GM23338 (cell line): Measurements from ENCODE around the gene ADI1. TPM values are rescaled to one million over a fixed set of nuclear protein-coding genes. Genes with fewer than 3 reads are reported as not detected.

ENCODE experiments used
- ATAC-seq: fragments of 200-7000 bp; cut with Tn5 transposase; 3 replicates; pipeline ENCODE4 v1.9.1; 2020
- DNase-seq: peaks from one replicate; pipeline ENCODE4 v3.0.0-alpha.2; 2015; ENCODE audit warnings: low spot score
- H2AFZ ChIP-seq: fragments of 200-600 bp; sonication (generic); 2 replicates; pipeline ENCODE4 v1.8.0; 2016; ENCODE audit warnings: antibody characterized with exemption, mild to moderate bottlenecking, moderate library complexity
- H3F3A ChIP-seq: fragments of 200-600 bp; sonication (generic); replicated peaks from 2 replicates; pipeline ENCODE4 v1.8.0; 2017; ENCODE audit warnings: antibody characterized with exemption, mixed run types, low read depth
- H3K27ac ChIP-seq: fragments of 200-600 bp; sonication (generic); 2 replicates; pipeline ENCODE4 v1.6.1; 2016; ENCODE audit warnings: low read depth
- H3K27me3 ChIP-seq: fragments of 200-600 bp; sonication (generic); 2 replicates; pipeline ENCODE4 v1.8.0; 2016; ENCODE audit warnings: mild to moderate bottlenecking, mixed run types, moderate library complexity; ENCODE audit not compliant: insufficient read depth
- H3K36me3 ChIP-seq: fragments of 200-600 bp; sonication (generic); 2 replicates; pipeline ENCODE4 v1.8.0; 2016; ENCODE audit warnings: mild to moderate bottlenecking; ENCODE audit not compliant: insufficient read depth
- H3K4me1 ChIP-seq: fragments of 200-600 bp; sonication (generic); 2 replicates; pipeline ENCODE4 v1.8.0; 2016; ENCODE audit warnings: mild to moderate bottlenecking, moderate library complexity; ENCODE audit not compliant: insufficient read depth
- H3K4me2 ChIP-seq: fragments of 200-600 bp; sonication (generic); 2 replicates; pipeline ENCODE4 v1.7.1; 2017; ENCODE audit warnings: mixed run types
- H3K4me3 ChIP-seq: fragments of 200-600 bp; sonication (generic); 2 replicates; pipeline ENCODE4 v1.6.1; 2016; ENCODE audit warnings: mixed run types
- H3K79me2 ChIP-seq: fragments of 200-600 bp; sonication (generic); replicated peaks from 2 replicates; pipeline ENCODE4 v1.8.0; 2017; ENCODE audit warnings: mild to moderate bottlenecking; ENCODE audit not compliant: insufficient read depth
- H3K9me2 ChIP-seq: fragments of 200-600 bp; sonication (generic); 2 replicates; pipeline ENCODE4 v1.8.0; 2017; ENCODE audit not compliant: insufficient read depth
- H4K20me1 ChIP-seq: fragments of 200-600 bp; sonication (generic); replicated peaks from 2 replicates; pipeline ENCODE4 v1.8.0; 2017; ENCODE audit warnings: mild to moderate bottlenecking; ENCODE audit not compliant: insufficient read depth
- H3K27ac Mint-ChIP-seq: 2 replicates; pipeline ENCODE4 v1.8.0; 2020; ENCODE audit warnings: inconsistent platforms, mild to moderate bottlenecking, moderate library complexity, mixed read lengths
- H3K27me3 Mint-ChIP-seq: 3 replicates; pipeline ENCODE4 v1.8.0; 2022; ENCODE audit warnings: low read depth, mild to moderate bottlenecking, moderate library complexity, mixed read lengths, inconsistent platforms; ENCODE audit not compliant: insufficient read depth, poor library complexity
- H3K36me3 Mint-ChIP-seq: 3 replicates; pipeline ENCODE4 v1.8.0; 2021; ENCODE audit warnings: low read depth, mild to moderate bottlenecking, inconsistent platforms, moderate library complexity, mixed read lengths
- H3K4me1 Mint-ChIP-seq: 3 replicates; pipeline ENCODE4 v1.8.0; 2020; ENCODE audit warnings: mild to moderate bottlenecking, inconsistent platforms, mixed read lengths
- H3K4me3 Mint-ChIP-seq: 3 replicates; pipeline ENCODE4 v1.8.0; 2021; ENCODE audit warnings: moderate library complexity, mild to moderate bottlenecking, inconsistent platforms, mixed read lengths
- H3K9me3 Mint-ChIP-seq: 3 replicates; pipeline ENCODE4 v1.8.0; 2020; ENCODE audit warnings: moderate library complexity, mild to moderate bottlenecking, inconsistent platforms, mixed read lengths
- CTCF ChIP-seq, 2 experiments: fragments of 200-600 bp in 1 of 2; sonication (generic) in 1 of 2; conservative IDR thresholded peaks; 2 replicates each; pipeline versions ENCODE4 v1.5.1 to v1.6.1; 2016 to 2017; ENCODE audit warnings: antibody characterized with exemption in 2 of 2, low read depth in 2 of 2, mild to moderate bottlenecking in 2 of 2, moderate library complexity in 1 of 2
- ETS1 ChIP-seq: IDR thresholded peaks from 2 replicates; pipeline ENCODE4 v1.6.1; 2016; ENCODE audit warnings: antibody characterized with exemption
- EZH2 ChIP-seq: fragments of 200-600 bp; sonication (generic); IDR thresholded peaks from one replicate; pipeline ENCODE4 v1.8.0; 2017; ENCODE audit warnings: antibody characterized with exemption, mild to moderate bottlenecking, low read depth; ENCODE audit not compliant: unreplicated experiment
- REST ChIP-seq: IDR thresholded peaks from one replicate; pipeline ENCODE4 v1.6.1; 2018; ENCODE audit warnings: antibody characterized with exemption; ENCODE audit not compliant: unreplicated experiment
- ZNF114 ChIP-seq: fragments of 250-450 bp; sonication (Bioruptor Pico); IDR thresholded peaks from 2 replicates; pipeline ENCODE4 v1.5.0; 2020; ENCODE audit warnings: mild to moderate bottlenecking, moderate library complexity
- polyA plus RNA-seq: library from polyadenylated mRNA; unstranded; fragments of >200 nt; fragmentation: Nextera tagmentation; extraction: Ambion mirVana; gene quantifications from 2 replicates; pipeline ENCODE4 v1.2.1, GENCODE V29; 2016
- total RNA-seq: library from RNA; depleted of rRNA; stranded (reverse); fragments of >200 nt; shearing (Covaris generic); gene quantifications from 2 replicates; pipeline ENCODE4 v1.2.3, GENCODE V29; 2014

Gene ADI1
- total and polyA plus RNA-seq, 2 experiments from 2014 or later = 16.3 to 31.9 TPM

- Histone ChIP-seq H3K4me2 (no peak overlapping the region), H3K79me2 (0 out of 2 replicates have a peak, but pooled peaks cover 6% of the 10 kb centered on the region), H3K9me2 (no peaks in the 10 kb centered on the region), H3K4me1 (no peaks in the 10 kb centered on the region), H3K36me3 (no peaks in the 10 kb centered on the region; the same call in 1 of the 2 replicates), H3F3A (0 out of 2 replicates have a peak, but pooled peaks cover 8% of the 10 kb centered on the region), H2AFZ (no peak overlapping the region), H3K27me3 (no peaks in the 10 kb centered on the region), H3K27ac (no peak overlapping the region), H4K20me1 (peaks cover 2% of the 10 kb centered on the region), H3K4me3 (no peak overlapping the region)
- H3K4me1 Mint-ChIP-seq = peaks cover 11% of the 10 kb centered on the region; the same call in 1 of the 3 replicates
- H3K27ac Mint-ChIP-seq = peak overlapping the region; percentile 26; the same call in 1 of the 2 replicates
- peaks cover 3% of the 10 kb centered on the region; the same call in 1 of the 3 replicates for H3K9me3 Mint-ChIP-seq
- ATAC-seq (peak; percentile 98), DNase-seq (peak; percentile 83)
- peaks cover 42% of the 10 kb centered on the region for H3K36me3 Mint-ChIP-seq
- peaks cover 11% of the 10 kb centered on the region for H3K27me3 Mint-ChIP-seq
- peak; percentile 56 to 65 for TF ChIP-seq CTCF (conservative IDR thresholded peaks at IDR 0.05; ENCODE audit: low read depth in 2 of 2)
- TF ChIP-seq ZNF114 (CRISPR knock-in tag) = no peak
- no peak overlapping the region for H3K4me3 Mint-ChIP-seq
These were observed 17.6 kb upstream of the ADI1 start for GRCh38 chr2:3536682-3537632.

GRCh38 chr2:3535794-3536681 is 16.7 kb upstream of the ADI1 start:
- H4K20me1 ChIP-seq = no peaks in the 10 kb centered on the region; the same call in 1 of the 2 replicates
- H3K27ac Mint-ChIP-seq = peak overlapping the region; percentile 56
- peaks cover 33% of the 10 kb centered on the region for H3K36me3 Mint-ChIP-seq
- no peak overlapping the region for H3K4me3 Mint-ChIP-seq
- peaks cover 11% of the 10 kb centered on the region for H3K27me3 Mint-ChIP-seq
- H3K9me2 ChIP-seq = no peaks in the 10 kb centered on the region
- H3K27me3 ChIP-seq = no peaks in the 10 kb centered on the region
- H3K79me2 ChIP-seq = no peaks in the 10 kb centered on the region
- DNase-seq (no peak), ATAC-seq (peak; percentile 12; the same call in 2 of the 3 replicates)
- 0 out of 2 replicates have a peak, but pooled peaks cover 8% of the 10 kb centered on the region for H3F3A ChIP-seq
- peaks cover 3% of the 10 kb centered on the region; the same call in 1 of the 3 replicates for H3K9me3 Mint-ChIP-seq
- peaks cover 11% of the 10 kb centered on the region; the same call in 1 of the 3 replicates for H3K4me1 Mint-ChIP-seq
- 0 out of 2 replicates have a peak overlapping the region, but pooled peaks have one; percentile 39 for H3K27ac ChIP-seq
- no peak overlapping the region for H2AFZ ChIP-seq
- H3K36me3 ChIP-seq = no peaks in the 10 kb centered on the region; the same call in 1 of the 2 replicates
- no peak for TF ChIP-seq EZH2
- no peak for TF ChIP-seq ETS1
- no peak for TF ChIP-seq REST
- no peak overlapping the region for H3K4me2 ChIP-seq
- no peaks in the 10 kb centered on the region for H3K4me1 ChIP-seq
- no peak overlapping the region for H3K4me3 ChIP-seq
